Measurements from ENCODE around the gene WT1.

- TF ChIP-seq, protein P1, sequence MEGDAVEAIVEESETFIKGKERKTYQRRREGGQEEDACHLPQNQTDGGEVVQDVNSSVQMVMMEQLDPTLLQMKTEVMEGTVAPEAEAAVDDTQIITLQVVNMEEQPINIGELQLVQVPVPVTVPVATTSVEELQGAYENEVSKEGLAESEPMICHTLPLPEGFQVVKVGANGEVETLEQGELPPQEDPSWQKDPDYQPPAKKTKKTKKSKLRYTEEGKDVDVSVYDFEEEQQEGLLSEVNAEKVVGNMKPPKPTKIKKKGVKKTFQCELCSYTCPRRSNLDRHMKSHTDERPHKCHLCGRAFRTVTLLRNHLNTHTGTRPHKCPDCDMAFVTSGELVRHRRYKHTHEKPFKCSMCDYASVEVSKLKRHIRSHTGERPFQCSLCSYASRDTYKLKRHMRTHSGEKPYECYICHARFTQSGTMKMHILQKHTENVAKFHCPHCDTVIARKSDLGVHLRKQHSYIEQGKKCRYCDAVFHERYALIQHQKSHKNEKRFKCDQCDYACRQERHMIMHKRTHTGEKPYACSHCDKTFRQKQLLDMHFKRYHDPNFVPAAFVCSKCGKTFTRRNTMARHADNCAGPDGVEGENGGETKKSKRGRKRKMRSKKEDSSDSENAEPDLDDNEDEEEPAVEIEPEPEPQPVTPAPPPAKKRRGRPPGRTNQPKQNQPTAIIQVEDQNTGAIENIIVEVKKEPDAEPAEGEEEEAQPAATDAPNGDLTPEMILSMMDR (IDR thresholded peaks at IDR 0.05), result no peak
- TF ChIP-seq POLR2AphosphoS5 (IDR thresholded peaks at IDR 0.05), result no peak
- no peak for TF ChIP-seq POLR2A (IDR thresholded peaks at IDR 0.05)
Observed at GRCh38 chr11:32433101-32433913, 2.0 kb downstream of the WT1 start.
